Thyroid gland (tissue), 4 donors: Measurements from ENCODE around the gene PAK6.

Experiments
- CTCF ChIP-seq, 6 experiments: fragments of 200-600 bp in 3 of 6; fragments of 450-650 bp in 3 of 6; sonication (generic) in 3 of 6; IDR thresholded peaks; one replicate each; pipeline ENCODE4 v1.5.1; 2016 to 2019; ENCODE audit warnings: antibody characterized with exemption in 6 of 6, mild to moderate bottlenecking in 2 of 6, inconsistent platforms in 1 of 6, moderate library complexity in 1 of 6
- POLR2A ChIP-seq, 2 donors: fragments of 450-650 bp; IDR thresholded peaks; one replicate each; pipeline ENCODE4 v1.6.1; 2017; ENCODE audit warnings: antibody characterized with exemption in 2 of 2, mild to moderate bottlenecking in 2 of 2, moderate library complexity in 1 of 2

- TF ChIP-seq CTCF (IDR thresholded peaks at IDR 0.05) (no peak), POLR2A (IDR thresholded peaks at IDR 0.05) (no peak)
Measured at GRCh38 chr15:40316931-40317330, 78.1 kb downstream of the PAK6 start.
